Airway epithelial cell (primary cell): ENCODE measurements around the gene HIF1A. TPM values are rescaled to one million over a fixed set of nuclear protein-coding genes. Genes with fewer than 3 reads are reported as not detected.

Experiments used
- total RNA-seq: library from RNA; depleted of rRNA; stranded (reverse); fragments of >200 nt; gene quantifications from 2 replicates; pipeline ENCODE4 v1.2.3, GENCODE V29; 2015

Gene HIF1A
- total RNA-seq, result 221 and 301 TPM in 2 replicates

DNA sequence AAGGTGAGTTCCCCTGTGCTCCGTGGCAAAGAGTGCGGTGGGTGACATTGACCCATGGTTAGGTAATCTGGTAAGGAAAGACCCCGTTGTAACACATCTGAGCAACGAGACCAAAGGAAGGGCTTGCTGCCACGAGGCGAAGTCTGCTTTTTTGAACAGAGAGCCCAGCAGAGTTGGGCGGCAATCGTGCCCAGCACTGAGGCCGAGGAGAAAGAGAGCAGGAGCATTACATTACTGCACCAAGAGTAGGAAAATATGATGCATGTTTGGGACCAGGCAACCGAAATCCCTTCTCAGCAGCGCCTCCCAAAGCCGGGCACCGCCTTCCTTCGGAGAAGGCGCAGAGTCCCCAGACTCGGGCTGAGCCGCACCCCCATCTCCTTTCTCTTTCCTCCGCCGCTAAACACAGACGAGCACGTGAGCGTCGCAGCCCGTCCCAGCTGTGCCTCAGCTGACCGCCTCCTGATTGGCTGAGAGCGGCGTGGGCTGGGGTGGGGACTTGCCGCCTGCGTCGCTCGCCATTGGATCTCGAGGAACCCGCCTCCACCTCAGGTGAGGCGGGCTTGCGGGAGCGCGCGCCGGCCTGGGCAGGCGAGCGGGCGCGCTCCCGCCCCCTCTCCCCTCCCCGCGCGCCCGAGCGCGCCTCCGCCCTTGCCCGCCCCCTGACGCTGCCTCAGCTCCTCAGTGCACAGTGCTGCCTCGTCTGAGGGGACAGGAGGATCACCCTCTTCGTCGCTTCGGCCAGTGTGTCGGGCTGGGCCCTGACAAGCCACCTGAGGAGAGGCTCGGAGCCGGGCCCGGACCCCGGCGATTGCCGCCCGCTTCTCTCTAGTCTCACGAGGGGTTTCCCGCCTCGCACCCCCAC is at the start of gene HIF1A:
Gene HIF1A (plus strand): TSS at position 684 of the 865 bp plus-strand sequence. CDS start 292 bp downstream, outside the sequence.

DNA sequence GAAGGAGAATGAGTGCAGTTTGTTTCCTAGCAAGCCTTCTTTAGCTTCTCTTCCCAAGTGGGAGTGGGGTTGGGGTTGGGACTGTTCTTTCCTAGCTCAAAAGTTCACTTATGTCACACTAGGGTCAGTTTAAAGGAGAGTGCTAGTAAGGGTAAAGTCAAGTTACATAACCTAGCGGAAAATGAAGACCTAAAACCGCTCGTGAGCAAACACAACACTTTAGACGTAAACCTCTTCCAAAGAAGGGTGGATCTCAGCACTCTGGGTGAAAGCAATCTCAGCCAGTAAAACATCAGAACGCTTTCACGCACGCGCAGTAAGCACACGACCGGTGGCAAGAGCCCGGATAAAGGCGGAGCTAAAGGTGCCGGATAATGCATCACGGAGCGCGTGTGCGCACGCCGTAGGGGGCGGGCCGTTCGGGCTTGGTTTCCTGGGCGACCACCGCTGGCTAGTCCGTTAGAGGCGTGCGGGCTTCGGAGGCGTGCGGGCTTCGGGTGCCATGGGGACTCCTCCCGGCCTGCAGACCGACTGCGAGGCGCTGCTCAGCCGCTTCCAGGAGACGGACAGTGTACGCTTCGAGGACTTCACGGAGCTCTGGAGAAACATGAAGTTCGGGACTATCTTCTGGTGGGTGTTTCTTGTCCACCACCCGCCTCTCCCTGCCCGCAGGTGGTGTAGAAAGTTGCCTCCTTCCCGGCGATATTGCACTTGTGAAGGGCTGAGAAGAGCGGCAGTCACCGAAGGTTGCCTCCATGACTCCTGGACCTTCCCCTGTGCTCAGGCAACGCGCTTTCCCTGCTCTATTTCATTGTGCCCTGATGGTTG is 66.9 kb downstream of the HIF1A start, which contains the start of gene SNAPC1:
Gene SNAPC1 (plus strand): TSS at position 462 of the 828 bp plus-strand sequence. CDS start 41 bp downstream, at position 503.

Other genes with a start within 250 kb of the HIF1A start
- gene SNAPC1, start 66.9 kb downstream of the HIF1A start, total RNA-seq, result 8.3 and 11.5 TPM in 2 replicates
- gene SYT16, start 117.2 kb downstream of the HIF1A start, total RNA-seq, result 1.2 and 2.3 TPM in 2 replicates